GM19395 (cell line): ENCODE data around the gene MYCBPAP.

Experiments used
- ATAC-seq: cut with Tn5 transposase; IDR thresholded peaks from one replicate; pipeline ENCODE4 v1.9.1; 2021; ENCODE audit warnings: mild to moderate bottlenecking, moderate library complexity; ENCODE audit not compliant: unreplicated experiment

MYCBPAP gene

DNA sequence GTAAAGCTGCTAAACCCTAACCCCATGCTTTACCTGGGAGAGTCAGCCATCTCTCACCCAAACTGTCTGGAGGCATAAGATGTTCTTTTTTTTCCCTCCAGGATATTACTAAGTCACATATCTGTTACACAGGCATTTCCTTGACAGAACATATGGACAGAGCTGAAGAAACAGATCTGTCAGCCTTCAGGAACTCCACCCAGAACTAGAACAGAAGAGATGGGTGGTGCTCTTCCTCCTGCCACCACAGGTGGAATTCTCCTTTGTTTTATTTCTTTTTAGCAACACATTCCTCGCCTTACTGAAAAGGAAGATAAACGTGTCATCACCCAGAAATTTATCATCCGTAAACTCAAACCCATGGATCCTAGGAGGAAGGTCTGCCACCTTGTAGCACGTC, 8.8 kb downstream of the MYCBPAP start:
- ATAC-seq, result no peak

DNA sequence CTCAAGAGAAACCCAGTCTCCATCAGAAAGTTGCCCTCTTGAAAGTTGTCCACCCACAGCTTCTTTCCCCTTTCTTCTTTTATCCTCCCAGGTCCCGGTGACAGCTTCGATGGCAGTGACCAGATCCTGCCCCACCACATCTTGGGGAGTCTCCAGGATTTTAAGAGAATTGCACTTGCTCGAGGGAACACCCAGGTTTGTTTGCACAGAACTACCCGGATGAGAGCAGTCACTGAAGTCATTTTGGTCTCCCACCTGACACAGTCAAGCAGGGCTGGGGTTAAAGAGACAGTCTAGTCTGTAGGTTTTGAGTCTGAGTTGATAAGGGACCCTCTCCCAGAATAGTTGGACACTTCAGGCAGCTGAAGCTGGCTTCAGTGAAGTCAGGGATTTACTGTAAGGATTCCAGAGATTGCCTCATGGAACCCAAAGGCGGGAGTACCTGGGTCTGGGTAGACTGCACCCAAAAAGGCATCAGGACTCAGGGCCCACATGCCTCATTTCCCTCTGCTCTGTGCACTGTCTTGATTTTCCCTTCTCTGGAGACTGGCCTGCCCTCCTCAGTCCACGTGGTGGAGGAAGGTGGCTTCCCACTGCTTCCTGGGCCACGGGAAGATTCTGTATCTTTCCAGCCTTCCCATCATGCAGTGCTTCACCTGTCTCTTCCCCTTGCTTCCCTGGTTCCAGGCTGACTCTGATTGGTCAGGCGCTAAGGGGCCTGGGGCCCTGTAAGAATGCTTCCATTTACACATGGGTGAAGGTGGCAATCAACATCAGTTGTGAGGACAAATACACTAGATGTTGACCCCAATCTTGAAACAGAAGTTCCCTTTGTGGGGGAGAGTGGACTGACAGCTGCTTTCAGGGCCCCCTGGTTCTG, 9.5 kb downstream of the MYCBPAP start:
- ATAC-seq, result no peak

DNA sequence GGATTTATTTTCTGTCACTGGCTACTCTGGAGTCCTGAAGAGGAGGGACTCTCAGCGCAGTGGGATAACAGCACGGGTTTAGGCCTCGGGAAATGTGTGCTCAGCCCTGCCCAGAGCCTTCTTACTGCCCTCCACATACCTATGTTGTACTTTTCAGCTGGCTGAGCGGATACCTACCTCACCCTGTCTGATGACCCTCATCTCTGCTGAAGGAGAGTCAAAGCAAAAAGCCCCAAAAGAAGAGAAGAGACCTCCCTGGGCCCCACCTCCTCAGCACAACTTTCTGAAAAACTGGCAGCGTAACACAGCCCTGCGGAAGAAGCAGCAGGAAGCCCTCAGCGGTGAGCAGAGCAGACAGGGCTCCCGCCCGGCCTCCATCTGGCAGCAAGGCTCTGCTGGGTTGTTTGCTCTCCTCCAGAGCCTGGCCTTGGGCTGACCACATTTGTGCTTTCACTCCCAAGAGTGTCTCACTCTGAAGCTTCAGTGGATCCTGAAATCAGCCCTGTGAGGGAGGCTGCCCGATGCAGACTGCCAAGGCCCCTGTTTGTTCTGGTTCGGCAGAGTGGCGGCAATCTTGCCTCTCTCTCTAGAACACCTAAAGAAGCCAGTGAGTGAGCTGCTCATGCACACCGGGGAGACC, 10.3 kb downstream of the MYCBPAP start:
- no peak for ATAC-seq

DNA sequence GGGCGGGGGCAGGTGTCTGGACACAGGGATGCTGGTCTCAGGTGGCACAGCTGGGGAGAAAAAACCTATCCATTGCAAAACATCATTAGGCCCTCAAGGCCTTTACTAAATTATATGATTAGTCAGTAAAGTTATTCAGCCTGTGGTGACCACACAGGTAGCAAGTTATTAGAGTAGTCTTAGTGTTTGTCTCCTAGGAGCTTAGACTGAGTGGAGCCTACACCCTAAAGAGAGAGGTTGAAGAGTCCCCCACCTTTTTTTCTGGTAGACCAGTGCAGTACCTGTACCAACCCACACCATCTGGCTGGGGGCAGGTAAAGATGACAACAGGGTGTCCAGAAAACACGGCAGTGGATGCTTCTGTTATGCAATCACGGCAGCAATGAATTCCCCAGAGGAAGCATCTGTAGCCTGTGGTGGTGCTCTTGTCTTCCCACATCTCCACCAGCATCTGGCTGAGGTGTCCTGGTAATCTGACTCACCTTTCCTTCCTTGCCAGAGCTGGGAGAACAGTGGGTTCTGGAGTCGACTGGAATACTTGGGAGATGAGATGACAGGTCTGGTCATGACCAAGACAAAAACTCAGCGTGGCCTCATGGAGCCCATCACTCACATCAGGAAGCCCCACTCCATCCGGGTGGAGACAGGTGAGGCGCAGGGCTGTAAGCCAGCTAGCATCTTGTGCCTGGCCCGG, 11.0 kb downstream of the MYCBPAP start:
- no peak for ATAC-seq

DNA sequence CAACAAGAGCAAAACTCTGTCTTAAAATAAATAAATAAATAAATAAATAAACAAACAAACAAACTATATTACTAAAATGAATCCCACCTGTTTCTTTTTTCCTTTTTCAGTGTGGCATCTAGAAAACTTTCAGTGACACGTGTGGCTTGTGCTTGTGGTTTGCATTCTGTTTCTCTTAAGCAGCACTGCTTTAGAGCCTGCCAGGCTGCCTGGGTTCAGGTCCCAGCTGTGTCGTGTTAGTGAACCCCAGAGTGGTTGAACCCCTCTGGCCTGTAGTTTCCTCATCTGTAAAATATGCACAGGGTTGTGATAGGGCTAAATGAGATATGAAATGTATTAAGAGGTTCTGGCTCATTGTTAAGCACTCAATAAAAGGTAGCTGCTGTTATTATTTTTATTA, 12.2 kb downstream of the MYCBPAP start:
- no peak for ATAC-seq

DNA sequence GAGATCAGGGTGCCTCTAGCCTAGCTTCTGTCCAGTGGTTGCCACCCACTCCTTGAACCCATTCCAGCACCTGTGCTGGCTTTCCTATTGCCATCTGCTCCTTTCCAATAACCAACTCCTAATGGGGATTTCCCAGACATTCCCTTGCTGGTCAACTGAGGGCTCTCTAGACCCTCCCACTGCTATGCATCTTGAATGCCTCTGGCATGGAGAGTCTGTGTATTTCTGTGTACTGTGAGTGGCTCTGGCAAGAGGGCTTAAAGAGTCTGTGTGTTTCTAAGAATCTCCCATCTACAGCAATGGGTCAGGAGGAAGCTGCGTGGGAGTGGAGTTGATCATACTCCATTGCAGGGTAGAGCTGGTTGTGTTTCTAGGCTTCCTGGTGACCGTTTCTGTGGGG, 13.3 kb downstream of the MYCBPAP start:
- ATAC-seq, result no peak

DNA sequence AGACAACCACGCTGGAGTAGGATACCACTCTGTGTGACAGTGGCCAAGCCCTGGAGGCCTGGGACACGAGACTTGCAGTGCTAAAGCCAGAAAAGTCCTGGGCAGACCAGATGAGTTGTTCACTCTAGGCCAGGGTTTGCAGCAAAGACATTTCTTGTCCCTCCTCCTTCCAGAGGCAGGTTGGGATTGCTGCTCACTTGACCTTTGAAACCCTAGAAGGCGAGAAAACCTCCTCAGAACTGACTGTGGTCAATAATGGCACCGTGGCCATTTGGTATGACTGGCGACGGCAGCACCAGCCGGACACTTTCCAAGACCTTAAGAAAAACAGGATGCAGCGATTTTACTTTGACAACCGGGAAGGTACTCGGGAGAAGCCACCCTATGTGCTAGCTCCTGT, 14.5 kb downstream of the MYCBPAP start:
- no peak for ATAC-seq

DNA sequence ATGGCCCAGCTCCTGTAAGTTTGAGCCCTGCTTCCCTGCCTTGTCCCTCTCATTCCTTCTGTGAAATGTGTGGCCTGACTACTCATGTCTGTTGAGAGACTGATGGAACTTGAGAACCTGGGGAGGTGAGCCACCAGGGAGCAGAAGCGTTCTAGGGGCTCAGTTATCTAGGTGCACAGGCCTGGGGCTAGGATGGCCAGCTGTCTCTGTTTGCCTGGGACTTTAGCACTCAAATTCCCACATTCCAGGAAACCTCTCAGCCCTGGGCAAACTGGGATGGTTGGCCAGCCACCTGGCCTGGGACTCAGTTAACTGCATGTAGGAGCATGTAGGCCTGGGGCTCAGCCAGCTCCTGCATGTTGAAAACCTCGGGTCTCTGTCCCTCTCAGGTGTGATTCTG, 15.0 kb downstream of the MYCBPAP start:
- ATAC-seq, result no peak

DNA sequence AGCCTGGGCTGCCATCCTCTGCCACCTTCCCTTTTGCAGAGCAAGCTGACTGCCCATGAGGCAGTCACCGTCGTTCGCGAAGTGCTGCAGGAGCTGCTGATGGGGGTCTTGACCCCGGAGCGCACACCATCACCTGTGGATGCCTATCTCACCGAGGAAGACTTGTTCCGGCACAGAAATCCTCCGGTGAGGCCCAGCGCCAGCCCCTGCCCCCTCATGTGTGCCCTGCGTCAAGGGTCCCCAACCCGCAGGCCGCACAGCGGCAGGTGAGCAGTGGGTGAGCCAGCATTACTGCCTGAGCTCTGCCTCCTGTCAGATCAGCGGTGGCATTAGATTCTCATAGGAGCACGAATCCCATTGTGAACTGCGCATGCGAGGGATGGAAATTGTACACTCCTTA, 16.6 kb downstream of the MYCBPAP start:
- ATAC-seq, result no peak

DNA sequence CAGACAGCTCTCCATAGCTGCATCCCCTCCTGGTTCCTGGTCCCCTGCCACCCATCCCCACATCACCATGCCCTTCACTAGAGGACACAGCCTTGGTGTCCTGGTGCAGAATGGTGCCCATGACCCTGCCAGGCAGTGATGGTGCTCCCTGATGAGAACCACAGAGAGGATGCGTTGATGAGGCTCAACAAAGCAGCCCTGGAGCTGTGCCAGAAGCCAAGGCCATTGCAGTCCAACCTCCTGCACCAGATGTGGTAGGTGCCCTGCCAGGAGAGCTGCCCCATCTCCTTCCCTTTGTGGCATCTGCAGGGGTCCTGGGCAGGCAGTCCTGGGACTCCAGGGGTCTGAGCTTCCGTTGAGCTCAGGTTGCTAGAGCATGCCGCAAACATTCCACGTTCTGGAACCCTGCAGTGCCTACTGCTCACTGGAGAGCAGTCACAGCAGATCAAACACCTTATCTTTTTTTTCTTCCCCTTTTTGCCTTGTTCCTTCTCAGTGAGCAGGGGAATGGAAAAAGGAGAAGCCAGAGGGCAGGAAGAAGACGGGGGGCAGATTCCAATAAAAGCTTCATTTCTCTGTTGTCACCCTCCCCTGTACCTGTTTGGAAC, 19.0 kb downstream of the MYCBPAP start:
- no peak for ATAC-seq

DNA sequence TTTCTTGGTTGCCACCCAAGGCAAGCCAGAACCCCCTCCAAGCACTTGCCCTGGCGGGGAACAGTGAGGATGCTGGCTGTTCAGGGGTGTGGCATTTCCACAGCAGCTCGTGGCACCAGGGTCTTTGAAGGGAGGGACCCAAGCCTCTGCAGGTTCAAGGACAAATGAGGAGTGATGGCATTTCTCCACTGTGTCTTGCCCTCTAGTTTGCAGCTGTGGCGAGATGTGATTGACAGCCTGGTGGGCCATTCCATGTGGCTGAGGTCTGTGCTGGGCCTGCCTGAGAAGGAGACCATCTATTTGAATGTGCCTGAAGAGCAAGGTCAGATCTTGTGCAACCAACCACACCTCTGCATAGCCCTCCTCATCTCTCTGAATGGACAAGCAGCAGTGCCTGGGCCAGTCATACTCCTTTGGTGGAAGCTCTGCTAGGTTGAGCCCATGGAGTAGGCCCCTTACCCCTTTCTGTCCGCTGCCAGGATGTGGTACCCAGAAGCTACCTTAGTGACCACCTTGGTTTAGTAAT, 19.8 kb downstream of the MYCBPAP start:
- ATAC-seq, result no peak

DNA sequence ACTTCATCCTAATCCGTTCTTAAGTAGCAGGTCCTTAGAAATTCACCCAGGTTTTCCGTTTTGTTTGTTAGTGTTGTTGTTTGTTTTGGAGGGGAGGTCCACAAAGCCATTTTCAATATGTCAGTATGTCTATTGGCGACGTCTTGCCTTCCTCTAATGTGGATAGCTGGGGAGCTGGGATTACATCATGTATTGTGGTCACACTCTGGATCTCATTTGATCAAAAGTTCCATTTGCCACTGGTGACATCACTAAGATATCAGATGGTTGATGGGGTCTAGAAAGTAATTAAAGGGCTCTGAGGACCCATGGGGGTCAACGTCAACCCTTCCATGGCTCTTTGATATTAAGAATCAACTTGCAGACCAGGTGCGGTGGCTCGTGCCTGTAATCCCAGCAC, 21.6 kb downstream of the MYCBPAP start:
- ATAC-seq, result no peak

DNA sequence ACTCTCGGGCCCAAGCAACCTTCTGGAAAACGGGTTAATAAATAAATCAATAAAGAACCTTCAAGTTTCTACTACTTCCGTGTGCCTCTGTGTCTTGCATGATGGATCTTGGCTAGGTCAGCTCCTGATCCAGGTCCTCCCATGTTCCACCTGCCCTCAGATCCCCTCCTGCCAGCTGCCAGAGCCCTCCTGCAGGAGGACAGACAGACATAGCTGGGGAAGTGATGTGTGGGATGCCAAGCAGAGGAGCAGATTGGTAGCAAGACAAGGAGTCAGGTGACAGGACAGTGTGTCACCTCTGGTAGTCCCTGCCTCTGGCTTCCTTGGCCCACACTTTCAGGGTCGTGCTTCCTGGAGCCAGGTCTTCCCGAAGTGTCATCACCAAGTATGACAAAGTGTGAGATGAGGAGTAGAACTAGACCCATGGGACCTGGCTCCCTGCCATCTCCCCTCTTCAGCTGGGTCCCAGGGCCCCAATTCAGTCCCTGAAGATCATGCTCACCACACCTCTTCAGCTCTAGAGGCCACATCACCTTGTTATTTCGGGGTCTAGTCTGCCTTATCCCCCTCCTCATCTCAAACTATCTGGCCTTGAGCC, 23.3 kb downstream of the MYCBPAP start:
- ATAC-seq, result no peak

DNA sequence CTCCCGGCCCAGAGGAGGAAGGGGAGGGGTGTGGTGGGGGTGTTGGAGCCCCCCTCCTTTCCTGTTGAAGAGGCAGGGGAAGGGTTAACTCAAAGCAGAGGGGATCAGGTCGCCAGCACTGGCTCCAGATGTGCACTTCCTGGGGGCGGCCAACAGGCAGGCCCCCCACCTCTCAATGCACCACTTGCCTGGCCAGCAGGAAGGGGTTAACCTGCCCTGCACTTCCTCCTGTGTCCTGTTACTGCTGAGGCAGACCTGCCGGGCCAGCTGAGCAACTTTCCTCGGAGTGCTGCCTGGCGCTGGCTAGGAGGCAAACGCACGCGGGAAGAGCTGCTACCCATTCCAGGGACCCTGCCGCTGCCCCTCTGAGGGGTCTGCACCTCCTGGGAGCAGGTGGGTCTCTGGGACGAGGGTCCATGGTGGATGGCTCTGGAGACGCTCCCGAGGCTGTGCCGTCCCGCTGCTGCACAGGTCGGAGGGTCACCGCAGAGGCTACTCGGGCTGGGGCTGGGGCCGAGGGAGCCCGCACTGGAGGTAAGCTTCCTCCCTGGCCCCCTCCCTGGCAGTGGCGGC, 24.3 kb downstream of the MYCBPAP start, which contains the start of gene EPN3:
TSS of gene EPN3 (plus strand) at position 284 of the 573 bp plus-strand sequence. CDS start 3,822 bp downstream, outside the sequence.
- no peak for ATAC-seq

DNA sequence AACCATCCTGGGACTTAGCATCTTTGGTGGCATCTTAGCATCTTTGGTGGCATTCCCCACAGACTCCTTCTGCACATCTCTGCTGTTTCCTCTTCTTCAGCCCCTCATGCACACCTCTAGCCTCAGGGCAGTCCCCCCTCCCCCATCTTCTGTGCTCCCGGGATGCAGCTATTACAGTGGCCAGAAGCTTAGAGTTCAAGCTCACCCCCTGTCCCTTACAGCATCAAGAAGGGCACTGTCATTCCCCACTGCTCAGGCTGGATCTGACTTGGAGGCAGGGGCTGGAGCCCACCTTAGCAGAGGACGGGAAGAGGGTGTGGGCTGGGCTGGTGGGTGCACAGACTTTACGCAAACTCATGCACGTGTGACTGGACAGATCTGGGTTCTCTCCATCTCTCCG, 24.9 kb downstream of the MYCBPAP start:
- ATAC-seq, result no peak

DNA sequence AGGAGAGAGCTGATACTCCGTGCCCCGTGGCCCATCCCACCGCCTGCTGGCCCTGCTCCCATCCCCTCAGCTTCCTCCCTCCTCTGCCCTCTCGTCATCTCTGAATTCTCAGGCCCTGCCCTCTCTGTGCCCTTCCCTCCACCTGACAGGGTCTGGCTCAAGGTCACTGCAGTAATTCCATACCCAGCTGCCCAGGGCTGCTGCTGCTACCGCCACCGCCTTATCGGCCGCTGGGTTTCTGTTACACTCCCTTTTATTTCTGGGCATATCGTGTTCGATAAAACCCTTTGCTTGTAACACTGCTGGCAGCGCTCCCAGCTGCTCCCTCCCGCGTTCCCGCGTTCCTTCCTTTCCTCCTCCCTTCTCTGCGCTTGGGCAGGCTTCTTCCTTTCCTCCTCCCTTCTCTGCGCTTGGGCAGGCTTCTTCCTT, 25.5 kb downstream of the MYCBPAP start:
- ATAC-seq, result no peak

DNA sequence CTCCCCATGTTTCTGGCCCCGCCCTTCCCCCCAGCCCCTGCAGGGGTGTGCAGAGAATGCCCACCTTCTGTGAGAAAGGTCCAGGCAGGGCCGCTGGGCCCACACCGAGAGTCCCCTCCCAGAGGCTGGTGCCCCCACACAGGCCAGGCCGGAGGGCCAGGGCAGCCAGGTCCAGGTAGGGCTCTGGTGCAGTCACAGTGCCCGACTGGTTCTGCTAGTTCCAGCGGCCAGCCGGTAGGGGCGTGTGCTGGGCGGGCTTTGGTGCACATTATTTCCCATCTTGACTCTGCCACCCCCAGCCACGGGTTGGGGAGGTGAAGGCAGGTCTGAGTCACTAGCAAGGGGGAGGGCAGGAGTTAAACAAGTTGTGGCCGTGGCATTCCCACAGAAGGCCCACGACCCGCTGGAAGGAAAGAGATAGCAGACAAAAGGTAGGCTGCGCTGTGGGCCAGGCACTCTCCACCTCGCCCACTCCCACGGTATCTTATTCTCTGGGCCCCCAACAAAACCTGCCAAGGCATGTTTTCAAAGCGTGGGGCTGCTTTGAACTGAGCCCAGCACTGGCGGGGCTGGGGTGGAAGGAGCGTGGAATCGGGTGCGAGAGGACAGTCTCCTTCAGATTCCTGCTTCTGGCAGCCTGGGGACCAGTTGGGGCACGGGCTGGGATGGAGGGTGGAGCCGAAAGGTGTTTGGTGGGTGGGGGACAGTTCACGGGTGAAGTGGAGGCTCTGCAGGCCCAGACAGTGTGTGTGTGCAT, 26.2 kb downstream of the MYCBPAP start:
- ATAC-seq, result no peak

DNA sequence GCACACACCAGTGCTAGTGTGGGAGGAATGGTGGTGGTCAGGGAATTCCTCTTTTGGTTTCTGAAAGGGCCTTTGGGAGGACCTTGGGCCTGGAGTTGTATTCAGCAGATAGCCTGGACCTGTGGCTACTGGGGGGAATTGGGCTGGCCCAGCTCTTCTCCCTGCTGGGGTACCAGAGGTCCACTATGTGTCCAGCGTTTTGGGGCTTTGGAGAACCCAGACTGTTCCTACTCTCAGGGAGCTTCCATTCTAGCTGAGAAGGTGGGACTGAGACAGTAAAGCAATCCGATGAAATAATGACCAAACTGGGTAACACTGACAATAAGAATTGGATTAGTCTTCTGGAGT, 26.7 kb downstream of the MYCBPAP start:
- ATAC-seq, result no peak

DNA sequence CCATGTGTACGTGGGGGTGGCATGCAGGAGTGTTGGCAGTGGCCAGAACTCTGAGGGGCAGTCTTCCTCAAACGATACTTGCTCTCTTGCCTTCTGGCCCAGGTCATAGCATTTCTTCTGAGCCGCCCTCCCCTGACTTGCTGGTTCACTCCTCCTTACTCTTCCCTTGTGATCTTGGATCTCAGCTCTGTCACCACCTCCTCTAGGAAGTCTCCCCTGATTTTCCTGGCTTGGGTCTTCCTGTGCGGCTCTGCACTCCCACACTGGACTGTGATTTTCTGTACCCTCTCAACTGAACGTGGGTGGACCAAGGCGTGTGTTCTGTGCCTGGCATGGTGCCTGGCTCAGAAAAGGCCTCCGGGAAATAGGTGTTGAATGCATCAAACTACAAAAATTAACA, 27.2 kb downstream of the MYCBPAP start:
- ATAC-seq, result no peak
